HG03025 (cell line): ENCODE results near the gene FBXL16.

Experiments used
- ATAC-seq: cut with Tn5 transposase; IDR thresholded peaks from one replicate; pipeline ENCODE4 v1.9.1; 2021; ENCODE audit warnings: mild to moderate bottlenecking, moderate library complexity; ENCODE audit not compliant: unreplicated experiment, low FRiP score

FBXL16 gene

DNA sequence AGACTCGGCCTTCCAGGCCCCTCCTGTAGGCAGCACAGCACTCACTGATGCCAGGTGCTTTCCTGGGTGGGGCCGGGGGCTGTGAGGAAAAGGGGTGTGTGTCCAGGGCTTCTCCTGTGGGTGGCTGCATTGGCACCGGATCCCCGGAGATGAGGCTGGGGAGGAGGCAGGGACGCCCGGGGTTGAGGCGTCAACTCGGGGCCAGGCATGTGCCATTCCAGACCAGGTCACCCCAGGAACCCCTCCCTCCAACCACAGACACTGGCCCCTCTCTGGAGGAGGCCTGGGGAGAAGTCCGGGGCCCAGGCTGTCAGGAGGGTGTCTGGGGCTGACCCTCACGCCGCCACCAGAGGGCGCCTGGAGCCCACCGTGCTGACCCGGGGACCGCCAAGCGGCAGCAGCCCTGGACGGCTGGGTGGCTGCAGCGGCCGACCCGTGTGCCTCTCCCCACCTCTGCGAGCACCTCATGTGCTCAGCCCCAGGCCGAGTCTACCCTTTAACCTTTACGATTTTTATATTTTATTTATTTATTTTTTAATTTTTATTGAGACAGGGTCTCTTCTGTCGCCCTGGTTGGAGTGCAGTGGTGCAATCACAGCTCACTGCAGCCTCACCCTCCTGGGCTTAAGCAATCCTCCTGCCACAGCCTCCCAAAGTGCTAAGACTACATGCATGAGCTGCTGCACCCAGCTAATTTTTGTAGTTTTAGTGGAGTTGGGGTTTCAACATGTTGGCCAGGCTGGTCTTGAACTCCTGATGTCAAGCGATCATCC is 6.1 kb upstream of the FBXL16 start:
- ATAC-seq = no peak

GRCh38 chr16:711084-711483 is 5.5 kb upstream of the FBXL16 start:
- ATAC-seq = no peak

- no peak for ATAC-seq
Measured at GRCh38 chr16:710500-711075, 5.0 kb upstream of the FBXL16 start.

- ATAC-seq = no peak
Measured at GRCh38 chr16:709566-710499, 4.2 kb upstream of the FBXL16 start.

DNA sequence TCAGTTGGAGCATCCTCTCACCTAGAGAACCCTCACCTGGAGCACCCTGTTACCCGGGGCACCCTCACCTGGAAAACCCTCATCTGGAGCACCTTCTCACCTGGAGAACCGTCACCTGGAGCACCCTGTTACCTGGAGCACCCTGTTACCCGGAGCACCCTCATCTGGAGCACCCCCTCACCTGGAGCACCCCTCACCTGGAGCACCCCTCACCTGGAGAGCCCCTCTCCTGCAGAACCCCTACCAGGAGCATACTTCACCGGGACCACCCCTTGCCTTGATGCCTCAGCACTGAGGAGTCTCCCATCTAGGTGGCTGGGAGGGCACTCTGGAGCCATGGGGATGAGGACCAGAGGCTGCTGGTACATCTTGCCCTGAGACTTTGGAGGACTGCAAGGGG is 3.4 kb upstream of the FBXL16 start:
- ATAC-seq = no peak

DNA sequence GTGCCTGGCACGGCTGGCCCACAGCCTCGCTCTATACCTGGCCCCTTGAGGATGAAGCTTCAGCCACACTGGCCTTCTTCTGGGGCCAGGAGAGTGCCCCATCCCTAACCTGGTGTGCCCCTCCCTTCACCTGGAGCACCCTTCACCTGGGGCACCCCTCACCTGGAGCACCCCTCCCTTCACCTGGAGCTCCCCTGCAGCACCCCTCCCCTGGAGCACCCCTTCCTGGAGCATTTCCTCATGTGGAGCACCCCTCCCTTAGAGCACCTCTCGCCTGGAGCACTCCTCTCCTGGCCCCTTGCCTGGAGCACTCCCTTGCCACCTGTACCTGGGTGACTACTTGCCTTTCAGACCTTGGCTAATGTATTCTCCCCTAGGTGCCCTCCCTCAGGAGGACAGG is 2.4 kb upstream of the FBXL16 start:
- no peak for ATAC-seq

DNA sequence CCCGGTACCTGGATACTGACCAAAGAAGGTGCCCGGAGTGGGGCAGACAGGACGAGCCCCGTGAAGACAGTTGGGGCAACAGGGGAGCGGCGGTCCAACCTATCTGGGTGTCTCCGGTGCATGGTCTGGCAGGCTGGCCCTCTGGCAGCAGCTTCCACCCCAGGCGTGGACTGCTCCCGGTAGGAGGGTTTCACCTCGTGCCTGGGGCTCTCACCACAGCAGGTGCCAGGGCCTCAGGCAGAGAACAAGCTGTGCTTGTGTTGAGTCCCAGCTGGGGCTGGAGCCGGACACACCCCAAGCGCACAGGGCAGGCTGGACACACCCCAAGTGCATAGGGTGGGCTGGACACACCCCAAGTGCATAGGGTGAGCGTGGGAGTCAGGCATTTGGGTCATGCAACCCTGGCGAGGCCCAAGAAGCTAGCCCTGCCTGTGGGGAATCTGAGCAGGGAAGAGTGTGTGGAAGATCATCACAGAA is 1.5 kb upstream of the FBXL16 start:
- no peak for ATAC-seq

- ATAC-seq = no peak
Measured at GRCh38 chr16:706189-707061, 824 bp upstream of the FBXL16 start.

GRCh38 chr16:704552-705380 is 835 bp downstream of the FBXL16 start:
- ATAC-seq = no peak

DNA sequence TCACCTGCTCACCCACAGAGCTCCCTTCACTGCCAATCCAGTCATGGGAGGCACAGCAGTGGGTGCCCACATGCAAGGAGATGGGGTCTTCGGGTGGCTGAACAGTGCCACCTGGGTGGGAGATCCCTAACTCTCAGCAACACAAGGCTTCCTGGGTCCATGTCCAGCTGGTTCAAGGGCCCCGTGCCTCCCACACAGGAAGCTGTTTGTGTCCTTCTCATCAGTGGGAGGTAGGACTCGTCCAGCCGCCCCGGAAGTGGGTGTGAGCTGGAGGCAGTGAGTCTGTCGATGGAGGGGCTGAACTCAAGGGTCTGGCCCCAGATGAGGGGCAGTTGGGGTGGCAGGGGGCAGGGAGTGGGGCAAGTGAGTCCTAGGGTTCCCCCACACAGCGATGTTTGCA is 1.6 kb downstream of the FBXL16 start:
- no peak for ATAC-seq

- ATAC-seq = no peak
Measured at GRCh38 chr16:703406-703805, 2.2 kb downstream of the FBXL16 start.

DNA sequence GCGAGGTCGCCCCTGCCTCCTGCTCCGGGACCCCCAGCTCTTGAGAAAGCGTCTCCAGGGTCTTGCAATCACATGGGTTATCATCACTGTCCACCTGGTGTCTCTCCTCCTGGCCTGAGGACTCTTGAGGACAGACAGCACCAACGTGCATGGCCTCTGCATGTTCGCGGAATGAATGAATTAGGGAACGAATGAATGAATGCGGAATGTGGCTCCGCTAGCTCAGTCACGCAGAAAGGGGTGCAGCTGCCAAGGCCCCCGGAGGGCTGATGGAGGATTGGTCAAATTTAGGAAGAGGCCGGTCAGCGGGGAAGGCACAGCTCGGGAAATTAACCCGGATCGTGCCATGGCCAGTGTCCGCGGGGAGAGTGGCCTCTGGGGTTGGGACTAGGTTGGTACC is 3.3 kb downstream of the FBXL16 start:
- ATAC-seq = no peak

DNA sequence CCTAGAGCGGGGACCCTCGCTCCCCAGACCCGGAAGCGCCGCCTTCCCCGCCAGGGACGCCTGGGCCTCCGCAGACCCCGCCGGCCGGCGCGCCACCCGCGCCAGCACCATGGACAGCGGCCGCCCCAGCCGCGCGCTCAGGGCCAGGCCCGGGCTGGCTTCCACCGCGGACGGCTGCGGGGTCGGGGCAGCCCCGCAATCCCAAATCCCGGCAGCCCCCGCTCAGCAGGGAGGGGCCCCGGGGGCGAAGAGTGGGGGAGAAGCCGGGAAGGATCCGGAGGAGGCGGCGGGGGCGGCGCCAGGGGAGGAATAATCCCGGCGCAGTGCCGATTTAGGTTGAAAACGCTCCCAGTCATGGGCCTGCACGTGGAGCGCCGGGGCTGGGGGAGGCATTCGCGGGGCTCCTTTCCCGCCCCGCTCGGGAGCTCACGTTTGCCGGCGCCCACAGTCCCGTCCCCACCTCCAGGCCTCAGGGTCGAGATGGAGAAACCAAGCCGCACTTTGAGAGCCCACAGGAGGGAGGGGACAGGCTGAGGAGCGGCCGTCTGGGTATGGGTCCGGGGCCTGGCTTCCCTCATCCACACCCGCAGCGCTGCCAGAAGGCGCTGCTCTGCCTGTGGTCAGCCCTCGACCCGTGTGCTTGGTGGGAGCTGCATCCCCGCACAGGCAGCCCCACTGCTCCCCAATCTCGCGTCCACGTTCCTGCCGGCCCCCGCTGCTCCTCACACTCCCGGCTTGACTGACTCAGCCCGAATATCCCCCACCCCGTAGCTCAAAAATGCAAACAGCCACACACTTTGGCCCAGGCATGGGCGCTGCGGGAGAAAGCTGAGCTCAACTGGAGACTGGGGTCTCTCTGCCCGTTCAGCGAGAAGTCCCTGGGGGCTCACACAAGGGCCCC is 4.7 kb downstream of the FBXL16 start:
- no peak for ATAC-seq

GRCh38 chr16:698911-699671 is 6.5 kb downstream of the FBXL16 start:
- no peak for ATAC-seq

DNA sequence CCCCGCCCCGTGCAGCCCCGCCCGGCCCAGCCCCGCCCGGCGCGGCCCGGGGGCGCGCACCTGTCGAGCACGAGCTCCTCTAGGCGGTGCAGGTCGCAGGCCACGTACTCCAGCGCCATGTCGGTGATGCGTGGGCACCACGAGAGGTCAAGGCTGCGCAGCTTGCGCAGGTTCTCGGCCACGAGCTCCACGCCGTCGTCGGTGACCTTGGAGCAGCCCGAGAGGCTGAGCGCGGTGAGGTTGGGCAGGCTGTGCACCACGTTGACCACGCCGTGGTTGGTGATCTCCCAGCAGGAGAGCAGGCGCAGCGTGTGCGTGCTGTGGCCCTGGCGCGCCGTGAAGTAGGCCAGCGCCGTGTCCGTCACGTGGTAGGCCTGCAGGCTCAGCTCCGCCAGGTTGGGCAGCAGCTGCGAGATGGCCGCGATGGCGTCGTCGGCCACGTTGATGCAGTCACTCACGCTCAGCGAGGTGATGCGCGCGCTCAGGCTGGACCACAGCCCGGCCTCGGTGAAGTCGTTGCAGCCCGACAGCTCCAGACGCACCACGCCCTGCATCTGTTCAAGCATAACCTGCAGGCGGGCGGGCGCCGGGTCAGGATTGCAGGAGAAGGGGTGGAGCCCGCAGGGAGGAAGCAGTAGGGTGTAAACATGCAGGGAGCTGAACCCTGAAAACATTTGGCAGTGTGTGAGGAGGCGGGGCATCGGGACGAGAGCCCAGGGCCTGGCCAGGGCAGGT is 10.1 kb downstream of the FBXL16 start:
- no peak for ATAC-seq

GRCh38 chr16:694863-695354 is 10.7 kb downstream of the FBXL16 start:
- no peak for ATAC-seq
